IPS-18c (cell line): ENCODE measurements around the gene RALGAPA1.
"Not testable (repeated sequence)": the region's sequence is repeated elsewhere in the genome, so short reads cannot be mapped to it uniquely, and the experiment has no call there.

Experiments
- H3K4me3 ChIP-seq: 2 replicates; pipeline ENCODE4 v1.7.0; 2013; ENCODE audit warnings: low read depth, mild to moderate bottlenecking, low read length, moderate library complexity; ENCODE audit not compliant: insufficient read depth
- H3K9me3 ChIP-seq: one replicate; pipeline ENCODE4 v1.6.1; 2013; ENCODE audit warnings: mild to moderate bottlenecking, low read length, moderate library complexity; ENCODE audit not compliant: control insufficient read depth, insufficient read depth

The RALGAPA1 gene

DNA sequence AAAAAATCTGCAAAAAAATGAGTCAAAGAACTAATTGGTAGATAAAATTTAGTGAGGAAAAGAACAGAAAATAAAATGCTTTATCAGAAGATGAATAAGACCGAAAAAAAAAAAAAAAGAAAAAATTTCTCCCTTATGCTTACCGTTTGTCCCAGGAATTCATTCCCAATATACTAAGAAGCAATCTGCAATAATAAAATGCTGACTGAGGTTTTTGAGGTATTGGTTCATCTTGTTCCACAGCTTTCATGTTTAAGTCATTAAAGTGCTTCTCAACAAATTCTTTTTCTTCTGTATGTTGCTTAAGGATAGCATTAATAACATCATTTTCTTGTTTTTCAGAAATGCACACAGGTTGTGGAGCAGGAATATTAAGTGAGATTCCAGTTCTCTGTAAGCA is 182.1 kb downstream of the RALGAPA1 start:
- H3K4me3 ChIP-seq, H3K9me3 ChIP-seq: not testable (repeated sequence)

DNA sequence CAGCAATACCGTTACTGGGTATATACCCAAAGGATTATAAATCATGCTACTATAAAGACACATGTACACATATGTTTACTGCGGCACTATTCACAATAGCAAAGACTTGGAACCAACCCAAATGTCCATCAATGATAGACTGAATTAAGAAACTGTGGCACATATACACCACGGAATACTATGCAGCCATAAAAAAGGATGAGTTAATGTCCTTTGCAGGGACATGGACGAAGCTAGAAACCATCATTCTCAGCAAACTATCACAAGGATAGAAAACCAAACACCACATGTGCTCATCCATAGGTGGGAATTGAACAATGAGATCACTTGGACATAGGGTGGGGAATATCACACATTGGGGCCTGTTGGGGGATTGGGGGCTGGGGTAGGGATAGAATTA is 187.1 kb downstream of the RALGAPA1 start:
- not testable (repeated sequence) for H3K4me3 ChIP-seq, H3K9me3 ChIP-seq

DNA sequence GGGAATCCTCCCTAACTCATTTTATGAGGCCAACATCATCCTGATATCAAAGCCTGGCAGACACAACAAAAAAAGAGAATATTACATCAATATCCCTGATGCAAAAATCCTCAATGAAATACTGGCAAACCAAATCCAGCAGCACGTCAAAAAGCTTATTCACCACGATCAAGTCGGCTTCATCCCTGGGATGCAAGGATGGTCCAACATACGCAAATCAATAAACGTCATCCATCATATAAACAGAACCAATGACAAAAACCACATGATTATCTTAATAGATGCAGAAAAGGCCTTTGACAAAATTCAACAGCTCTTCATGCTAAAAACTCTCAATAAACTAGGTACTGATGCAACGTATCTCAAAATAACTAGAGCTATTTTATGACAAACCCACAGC is 189.1 kb downstream of the RALGAPA1 start:
- H3K4me3 ChIP-seq, H3K9me3 ChIP-seq: not testable (repeated sequence)

DNA sequence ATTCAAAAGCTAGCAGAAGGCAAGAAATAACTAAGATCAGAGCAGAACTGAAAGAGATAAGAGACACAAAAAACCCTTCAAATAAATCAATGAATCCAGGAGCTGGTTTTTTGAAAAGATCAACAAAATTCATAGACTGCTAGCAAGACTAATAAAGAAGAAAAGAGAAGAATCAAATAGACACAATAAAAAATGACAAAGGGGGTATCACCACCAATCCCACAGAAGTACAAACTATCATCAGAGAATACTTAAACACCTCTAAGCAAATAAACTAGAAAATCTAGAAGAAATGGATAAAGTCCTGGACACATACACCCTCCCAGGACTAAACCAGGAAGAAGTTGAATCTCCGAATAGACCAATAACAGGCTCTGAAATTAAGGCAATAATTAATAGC is 189.6 kb downstream of the RALGAPA1 start:
- H3K9me3 ChIP-seq, H3K4me3 ChIP-seq: not testable (repeated sequence)

DNA sequence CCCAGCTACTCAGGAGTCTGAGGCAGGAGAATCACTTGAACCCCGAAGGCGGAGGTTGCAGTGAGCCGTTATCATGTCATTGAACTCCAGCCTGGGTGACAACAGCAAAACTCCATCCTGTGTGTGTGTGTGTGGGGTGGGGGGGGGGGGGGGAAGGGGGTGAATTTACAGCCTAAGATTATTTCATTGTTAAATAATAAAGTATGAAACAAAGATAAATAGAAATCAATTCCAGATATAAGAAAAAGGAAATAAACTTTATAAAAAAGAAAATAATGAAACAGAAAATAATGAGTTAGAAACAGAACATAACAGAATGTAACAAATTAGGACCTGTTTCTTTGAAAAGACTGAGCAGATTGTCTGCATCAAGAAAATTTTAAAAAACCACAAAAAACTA is 191.6 kb downstream of the RALGAPA1 start:
- Histone ChIP-seq H3K4me3 (no peak overlapping the region), H3K9me3 (no peaks in the 10 kb centered on the region)

DNA sequence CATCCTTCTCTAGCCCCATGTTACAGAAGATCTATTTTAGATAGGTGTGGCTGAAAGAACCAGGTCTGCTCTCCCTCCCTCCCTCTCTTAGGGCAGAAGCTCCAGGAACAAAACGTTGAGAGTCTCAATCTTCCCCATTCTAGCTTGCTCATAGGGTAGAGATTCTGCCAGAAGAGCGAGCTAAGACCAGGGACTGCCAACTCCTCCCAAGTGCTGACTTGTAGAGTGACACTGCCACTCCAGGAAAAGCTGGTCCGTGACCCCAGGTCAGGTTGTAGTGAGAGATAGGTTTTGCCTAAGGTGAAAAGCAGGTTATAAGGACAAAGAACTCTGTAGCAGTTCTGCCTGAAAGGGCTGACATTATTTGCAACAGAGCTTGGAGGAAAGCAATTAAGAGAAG is 201.7 kb downstream of the RALGAPA1 start:
- Histone ChIP-seq H3K4me3 (no peak overlapping the region), H3K9me3 (no peaks in the 10 kb centered on the region)

DNA sequence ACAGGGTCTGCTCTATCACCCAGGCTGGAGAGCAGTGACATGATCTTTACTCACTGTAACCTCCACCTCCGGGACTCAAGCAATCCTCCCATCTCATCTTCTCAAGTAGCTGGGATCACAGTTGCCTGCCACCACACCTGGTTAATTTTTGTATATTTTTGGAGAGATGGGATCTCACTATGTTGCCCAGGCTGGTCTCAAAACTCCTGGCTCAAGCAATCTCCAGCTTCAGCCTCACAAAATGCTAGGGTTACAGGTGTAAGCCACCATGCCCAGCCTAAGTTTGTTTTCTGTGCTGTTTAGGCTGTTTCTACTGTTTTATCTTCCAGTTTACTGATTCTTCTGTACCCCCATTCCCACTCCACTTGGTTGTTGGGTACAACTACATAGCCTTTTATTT is 208.8 kb downstream of the RALGAPA1 start:
- Histone ChIP-seq H3K4me3 (no peak overlapping the region), H3K9me3 (no peaks in the 10 kb centered on the region)

DNA sequence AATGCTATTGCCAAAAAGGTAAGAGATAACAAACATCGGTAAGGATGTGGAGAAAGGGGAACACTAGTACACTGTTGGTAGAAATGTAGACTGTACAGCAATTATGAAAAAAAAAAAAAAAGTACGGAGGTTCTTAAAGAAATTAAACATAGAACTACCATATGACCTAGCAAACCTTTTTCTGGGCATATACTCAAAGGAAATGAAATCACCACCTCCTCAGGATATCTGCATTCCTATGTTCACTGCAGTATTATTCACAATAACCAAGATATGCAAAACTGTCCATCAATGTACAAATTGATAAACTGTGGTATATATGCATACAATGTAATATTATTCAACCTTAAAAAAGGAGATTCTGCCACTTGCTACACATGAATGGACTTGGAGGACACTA is 214.5 kb downstream of the RALGAPA1 start:
- H3K9me3 ChIP-seq: no peaks in the 10 kb centered on the region

DNA sequence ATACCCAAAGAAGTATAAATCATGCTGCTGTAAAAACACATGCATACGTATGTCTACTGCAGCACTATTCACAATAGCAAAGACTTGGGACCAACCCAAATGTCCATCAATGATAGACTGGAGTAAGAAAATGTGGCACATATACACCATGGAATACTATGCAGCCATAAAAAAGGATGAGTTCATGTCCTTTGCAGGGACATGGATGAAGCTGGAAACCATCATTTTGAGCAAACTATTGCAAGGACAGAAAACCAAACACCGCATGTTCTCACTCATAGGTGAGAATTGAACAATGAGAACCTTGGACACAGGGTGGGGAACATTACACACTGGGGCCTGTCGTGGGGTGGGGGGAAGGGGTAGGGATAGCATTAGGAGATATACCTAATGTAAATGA is 221.7 kb downstream of the RALGAPA1 start:
- H3K4me3 ChIP-seq, H3K9me3 ChIP-seq: not testable (repeated sequence)

More for the DNA sequence above, 214.5 kb downstream of the RALGAPA1 start:
- H3K4me3 ChIP-seq: no peak overlapping the region

DNA sequence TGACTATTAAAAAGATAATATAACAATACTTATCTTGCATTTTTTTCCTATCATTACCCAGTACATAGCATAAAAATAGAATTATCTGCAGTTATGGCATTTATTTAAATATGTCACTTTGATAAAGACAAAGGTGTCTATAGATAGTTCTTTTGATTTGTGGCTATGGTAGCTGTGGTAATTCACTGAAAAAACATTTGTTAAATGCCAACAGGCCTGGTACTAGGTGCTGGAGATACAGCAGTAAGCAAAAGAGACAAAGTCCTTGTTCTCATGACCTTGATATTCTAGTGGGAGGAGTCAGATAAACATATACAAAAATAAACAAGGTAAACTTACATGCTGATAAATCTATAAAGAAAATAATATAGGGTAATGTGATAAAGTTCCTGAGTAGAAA is 230.5 kb downstream of the RALGAPA1 start:
- no peak overlapping the region for H3K4me3 ChIP-seq

DNA sequence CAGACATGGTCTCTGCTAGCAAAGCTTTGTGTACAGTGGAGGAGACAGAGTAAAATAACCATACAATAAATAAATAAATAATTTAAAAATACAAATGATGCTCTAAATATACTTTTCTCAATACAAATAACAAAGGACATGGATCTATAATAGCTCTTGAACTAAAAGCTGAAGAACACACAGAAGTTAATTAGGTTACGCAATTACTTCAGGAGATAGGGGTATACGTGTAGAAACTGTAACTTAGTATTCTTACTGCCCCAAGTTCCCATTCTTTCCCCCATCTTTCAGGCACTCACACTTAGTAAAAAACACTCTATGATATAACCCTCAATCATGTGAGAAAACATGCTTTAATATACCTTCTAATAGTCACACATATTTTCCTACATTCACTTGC is 231.0 kb downstream of the RALGAPA1 start:
- H3K9me3 ChIP-seq: no peaks in the 10 kb centered on the region
- no peak overlapping the region for H3K4me3 ChIP-seq

More for the DNA sequence above, 230.5 kb downstream of the RALGAPA1 start:
- H3K9me3 ChIP-seq: no peaks in the 10 kb centered on the region

DNA sequence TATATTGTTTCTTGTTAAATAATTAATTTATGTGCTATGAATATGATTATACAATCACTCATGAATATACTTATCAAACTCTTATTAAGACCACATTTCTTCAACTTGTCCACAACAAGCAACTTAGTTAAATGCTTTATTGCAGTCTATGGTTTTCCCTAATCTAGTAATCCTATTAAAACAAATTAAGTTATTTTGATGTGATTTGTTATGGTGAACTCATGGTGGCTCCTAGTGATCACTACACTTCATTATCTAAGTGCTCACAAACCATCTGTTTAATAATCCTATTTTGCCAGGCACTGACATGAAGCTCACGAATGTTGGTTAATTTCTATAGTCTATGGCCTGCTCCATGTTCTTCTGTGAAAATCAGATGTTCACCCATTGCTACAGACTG is 232.2 kb downstream of the RALGAPA1 start:
- H3K9me3 ChIP-seq: no peaks in the 10 kb centered on the region
- H3K4me3 ChIP-seq: no peak overlapping the region

DNA sequence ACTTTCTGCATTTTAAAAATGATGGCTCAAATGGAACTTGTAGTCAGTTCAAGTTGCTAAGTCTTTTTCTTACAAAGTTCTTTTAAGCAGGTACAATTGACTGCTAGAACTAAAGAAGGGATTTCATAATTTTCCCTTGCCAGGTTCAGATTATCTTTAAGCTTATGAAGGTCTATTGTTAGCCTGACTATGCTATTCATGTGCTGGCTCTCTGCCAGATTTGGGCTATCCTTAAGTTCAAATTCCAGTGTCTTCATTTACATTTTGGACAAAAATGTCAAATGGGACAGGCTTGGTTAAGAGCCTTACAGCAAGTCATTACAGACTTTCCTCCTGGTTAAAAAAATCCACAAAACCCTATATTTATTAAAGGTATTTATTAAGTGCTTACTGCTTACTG is 232.8 kb downstream of the RALGAPA1 start:
- no peaks in the 10 kb centered on the region for H3K9me3 ChIP-seq
- H3K4me3 ChIP-seq: no peak overlapping the region

DNA sequence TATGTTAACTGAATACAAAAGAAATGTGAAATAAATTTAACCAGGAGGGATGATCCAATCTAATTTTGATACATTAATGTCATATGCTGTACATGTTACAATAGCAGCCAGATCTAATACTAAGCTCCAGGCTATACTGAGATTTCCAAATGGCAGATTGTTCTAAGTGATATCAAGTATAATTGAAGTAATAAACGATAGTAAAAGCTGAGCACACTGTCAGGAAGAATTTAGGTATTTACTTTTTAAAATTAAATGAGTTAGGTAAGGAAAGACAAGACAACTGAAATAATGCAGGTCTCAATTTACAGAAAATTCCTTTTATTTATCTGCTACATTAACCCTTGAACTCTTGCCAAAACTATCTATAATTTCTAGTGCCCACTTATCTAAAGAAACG is 235.2 kb downstream of the RALGAPA1 start:
- H3K9me3 ChIP-seq: no peaks in the 10 kb centered on the region
- H3K4me3 ChIP-seq: no peak overlapping the region

DNA sequence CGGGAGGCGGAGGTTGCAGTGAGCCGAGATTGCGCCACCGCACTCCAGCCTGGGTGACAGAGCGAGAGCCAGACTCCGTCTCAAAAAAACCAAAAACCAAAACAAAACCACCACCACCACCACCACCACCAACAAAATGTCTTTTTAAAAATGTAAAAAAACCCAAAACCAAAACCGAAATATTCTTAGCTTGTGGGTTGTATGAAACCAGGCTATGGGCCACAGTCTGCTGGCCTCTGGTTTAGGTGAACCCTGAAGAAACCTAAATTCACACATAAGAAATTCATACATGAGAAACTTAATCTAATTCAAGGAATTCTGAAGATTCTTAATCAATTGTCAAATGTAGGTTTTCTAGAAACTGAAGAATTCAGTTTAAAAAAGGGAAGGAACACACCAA is 237.5 kb downstream of the RALGAPA1 start:
- Histone ChIP-seq H3K9me3 (no peaks in the 10 kb centered on the region), H3K4me3 (no peak overlapping the region)

DNA sequence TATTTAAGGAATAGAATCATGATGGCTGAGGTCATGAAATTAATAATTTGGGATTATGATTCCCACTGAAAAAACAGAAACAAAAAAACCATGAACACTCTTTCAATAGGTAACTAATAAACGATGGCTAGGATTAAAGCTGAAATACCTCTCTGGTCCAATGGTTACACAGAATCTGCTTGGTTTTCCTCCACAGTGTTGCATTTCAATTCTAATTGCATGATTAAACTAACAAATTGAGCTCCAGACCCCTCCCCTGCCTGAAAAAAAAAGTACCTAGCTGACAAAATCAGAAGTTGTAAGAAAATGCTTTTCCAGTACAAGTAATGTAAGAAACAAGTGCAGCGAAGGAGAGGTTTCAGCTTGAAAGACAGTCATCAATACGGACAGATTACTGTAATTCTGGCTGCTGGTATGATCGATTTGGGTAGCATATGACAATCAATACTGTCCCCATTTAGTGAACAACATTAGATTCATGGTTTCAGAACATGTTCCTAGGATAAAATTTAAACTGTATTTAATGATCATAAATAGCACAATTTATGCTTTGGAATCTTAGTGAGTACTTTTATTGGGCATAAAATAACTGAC is 243.1 kb downstream of the RALGAPA1 start:
- H3K4me3 ChIP-seq: no peak overlapping the region
- no peaks in the 10 kb centered on the region for H3K9me3 ChIP-seq

DNA sequence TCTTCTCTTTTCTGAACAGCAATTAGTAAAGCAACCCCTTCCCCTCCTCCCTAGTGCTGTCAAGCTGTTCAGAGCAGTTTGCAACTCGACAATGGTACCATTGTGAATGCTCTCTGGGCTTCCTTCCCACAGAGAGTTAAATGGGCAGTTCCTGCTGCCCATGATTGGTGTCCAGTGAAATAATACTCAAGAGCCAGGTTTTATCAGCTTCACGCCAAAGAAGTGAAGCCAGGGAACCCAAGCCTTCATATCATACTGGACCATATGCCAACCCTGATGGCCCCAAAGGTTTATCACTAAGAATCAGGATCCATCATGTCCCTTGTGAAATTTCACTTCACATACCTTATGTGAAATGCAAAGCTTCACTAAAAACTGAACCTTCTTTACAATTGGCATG is 250.4 kb downstream of the RALGAPA1 start:
- no peak overlapping the region for H3K4me3 ChIP-seq
- no peaks in the 10 kb centered on the region for H3K9me3 ChIP-seq

DNA sequence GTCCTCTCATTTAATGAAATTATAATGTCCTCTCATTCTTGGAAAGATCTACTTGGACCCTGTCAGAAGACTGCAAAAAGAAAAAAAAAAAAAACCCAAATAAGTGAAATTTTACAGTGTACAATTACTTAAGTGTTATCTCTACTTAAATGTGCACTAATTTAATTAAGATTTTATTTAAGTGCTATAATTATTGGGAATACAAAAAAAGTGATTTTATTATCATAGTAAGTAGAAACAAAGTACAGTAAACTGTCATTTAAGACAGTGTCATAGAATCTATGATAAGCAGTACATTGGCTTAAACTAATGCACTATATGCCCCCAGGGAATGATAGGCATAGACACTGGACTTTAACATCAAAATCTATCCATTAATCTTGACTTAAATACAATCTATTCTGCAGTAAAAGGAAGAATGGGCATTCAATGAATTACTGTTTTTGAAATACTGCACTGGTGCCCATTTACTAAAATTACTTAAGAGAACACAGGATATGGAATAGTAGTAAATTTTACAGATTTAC is 251.8 kb downstream of the RALGAPA1 start:
- H3K9me3 ChIP-seq: no peaks in the 10 kb centered on the region

DNA sequence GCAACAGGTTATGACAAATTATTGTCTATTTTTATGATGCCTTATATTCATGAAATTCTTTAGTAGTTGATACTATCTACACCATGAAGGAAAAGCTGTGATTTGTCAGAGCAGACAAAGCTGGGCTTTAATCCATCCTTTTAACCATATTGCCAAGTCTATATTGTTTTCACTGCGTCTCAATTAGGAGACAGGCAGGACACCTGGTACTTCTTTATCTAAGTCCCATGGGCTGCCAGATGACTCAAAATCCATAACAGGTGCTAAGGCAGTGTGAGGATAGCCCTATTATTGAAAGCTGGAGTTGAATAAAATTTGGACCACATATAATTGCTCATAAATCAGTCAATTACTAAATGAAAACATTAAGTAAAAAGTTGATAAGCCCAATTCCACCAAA is 252.5 kb downstream of the RALGAPA1 start:
- Histone ChIP-seq H3K9me3 (no peaks in the 10 kb centered on the region), H3K4me3 (no peak overlapping the region)

More for the DNA sequence above, 251.8 kb downstream of the RALGAPA1 start:
- H3K4me3 ChIP-seq: no peak overlapping the region
